ENCODE data around the gene CHKB.

Gene CHKB

GRCh38 chr22:50550395-50550794 lies 32.3 kb downstream of the CHKB start:
- Histone ChIP-seq H2BK15ac (ENCODE audit: low read length) (no peak overlapping the region), H3K18ac (ENCODE audit: low read length) (no peak overlapping the region), H2BK12ac (ENCODE audit: low read length) (no peak overlapping the region), H3K4me1 (ENCODE audit: control insufficient read depth in 2 of 2, insufficient read depth in 1 of 2, low read depth in 1 of 2, low read length in 2 of 2) (no peaks in the 10 kb centered on the region), H3K9me3 (replicated peaks in 1 of 2; ENCODE audit: control insufficient read depth in 2 of 2, insufficient read depth in 1 of 2, low read depth in 1 of 2, low read length in 2 of 2) (no peaks in the 10 kb centered on the region), H3K36me3 (replicated peaks in 1 of 2; ENCODE audit: control insufficient read depth in 2 of 2, insufficient read depth in 2 of 2, low read length in 2 of 2) (no peaks in the 10 kb centered on the region), H3K14ac (ENCODE audit: low read length) (no peak overlapping the region), H2AFZ (ENCODE audit: low read length) (peak overlapping the region; percentile 75), H3K4ac (ENCODE audit: low read length) (no peak overlapping the region), H3K79me1 (ENCODE audit: low read depth, low read length) (no peaks in the 10 kb centered on the region), H3K27ac (replicated peaks; ENCODE audit: low read length) (no peak overlapping the region), H2AK5ac (ENCODE audit: low read depth, low read length) (no peak overlapping the region), H3K9ac (ENCODE audit: low read depth, low read length, poor library complexity) (no peak overlapping the region), H4K91ac (ENCODE audit: low read depth, low read length, poor library complexity) (no peak overlapping the region), H2BK5ac (ENCODE audit: low read length) (no peak overlapping the region), H3K27me3 (ENCODE audit: control insufficient read depth in 3 of 3, insufficient read depth in 3 of 3, low read depth in 1 of 3, low read length in 3 of 3) (peaks cover 0 to 28% (median 4%) of the 10 kb centered on the region in 3 experiments), H4K8ac (ENCODE audit: low read depth, low read length) (no peak overlapping the region), H3K23ac (ENCODE audit: low read depth, low read length, poor library complexity) (no peak overlapping the region), H3K4me2 (ENCODE audit: insufficient read depth, low read length, poor library complexity, severe bottlenecking) (no peak overlapping the region), H2BK120ac (ENCODE audit: low read depth, low read length) (no peak overlapping the region), H3K4me3 (ENCODE audit: low read length in 2 of 2) (no peak overlapping the region)
- DNase-seq (ENCODE audit: low spot score) = no peak
- WGBS, 2 donors (ENCODE audit: extremely low coverage in 2 of 2, insufficient read length in 2 of 2, insufficient replicate concordance in 1 of 2) = no CpG with 5 or more reads among the region's 8 CpGs

- Histone ChIP-seq H3K14ac (ENCODE audit: low read length) (peak overlapping the region; percentile 82), H3K9ac (ENCODE audit: low read depth, low read length, poor library complexity) (no peak overlapping the region)
- no CpG with 5 or more reads among the region's 68 CpGs for WGBS, 2 donors (ENCODE audit: extremely low coverage in 2 of 2, insufficient read length in 2 of 2, insufficient replicate concordance in 1 of 2)
These were observed 33.5 kb downstream of the CHKB start for GRCh38 chr22:50548921-50549790.

GRCh38 chr22:50548040-50548920 lies 34.4 kb downstream of the CHKB start:
- WGBS, 2 donors (ENCODE audit: extremely low coverage in 2 of 2, insufficient read length in 2 of 2, insufficient replicate concordance in 1 of 2) = no CpG with 5 or more reads among the region's 56 CpGs
- Histone ChIP-seq H2BK12ac (ENCODE audit: low read length) (no peak overlapping the region), H3K9ac (ENCODE audit: low read depth, low read length, poor library complexity) (no peak overlapping the region)

More at GRCh38 chr22:50548921-50549790, 33.5 kb downstream of the CHKB start:
- H2AK5ac ChIP-seq (ENCODE audit: low read depth, low read length) = peak overlapping the region; percentile 90
- H3K4ac ChIP-seq (ENCODE audit: low read length) = peak overlapping the region; percentile 66
- H3K27ac ChIP-seq (replicated peaks; ENCODE audit: low read length) = no peak overlapping the region
- H3K79me1 ChIP-seq (ENCODE audit: low read depth, low read length) = no peaks in the 10 kb centered on the region
- peak overlapping the region; percentile 24 for H2BK5ac ChIP-seq (ENCODE audit: low read length)
- H3K4me2 ChIP-seq (ENCODE audit: insufficient read depth, low read length, poor library complexity, severe bottlenecking) = no peak overlapping the region
- peak overlapping the region; percentile 10 for H3K23ac ChIP-seq (ENCODE audit: low read depth, low read length, poor library complexity)
- peak overlapping the region; percentile 75 for H2AFZ ChIP-seq (ENCODE audit: low read length)
- DNase-seq (ENCODE audit: low spot score) = no peak
- no peak overlapping the region for H4K91ac ChIP-seq (ENCODE audit: low read depth, low read length, poor library complexity)
- peak overlapping the region; percentile 48 for H3K18ac ChIP-seq (ENCODE audit: low read length)
- no peaks in the 10 kb centered on the region for H3K4me1 ChIP-seq (ENCODE audit: control insufficient read depth in 2 of 2, insufficient read depth in 1 of 2, low read depth in 1 of 2, low read length in 2 of 2)
- H2BK120ac ChIP-seq (ENCODE audit: low read depth, low read length) = no peak overlapping the region
- no peak overlapping the region for H4K8ac ChIP-seq (ENCODE audit: low read depth, low read length)
- H2BK15ac ChIP-seq (ENCODE audit: low read length) = peak overlapping the region; percentile 89
- no peaks in the 10 kb centered on the region for H3K9me3 ChIP-seq (replicated peaks in 1 of 2; ENCODE audit: control insufficient read depth in 2 of 2, insufficient read depth in 1 of 2, low read depth in 1 of 2, low read length in 2 of 2)
- peak overlapping the region; percentile 58 for H2BK12ac ChIP-seq (ENCODE audit: low read length)
- H3K4me3 ChIP-seq (ENCODE audit: low read length in 2 of 2) = no peak overlapping the region
- H3K36me3 ChIP-seq (replicated peaks in 1 of 2; ENCODE audit: control insufficient read depth in 2 of 2, insufficient read depth in 2 of 2, low read length in 2 of 2) = no peaks in the 10 kb centered on the region
- peaks cover 0 to 37% (median 13%) of the 10 kb centered on the region in 3 experiments for H3K27me3 ChIP-seq (ENCODE audit: control insufficient read depth in 3 of 3, insufficient read depth in 3 of 3, low read depth in 1 of 3, low read length in 3 of 3)

More at GRCh38 chr22:50548040-50548920, 34.4 kb downstream of the CHKB start:
- H3K4me3 ChIP-seq (ENCODE audit: low read length in 2 of 2) = no peak overlapping the region
- H3K79me1 ChIP-seq (ENCODE audit: low read depth, low read length) = no peaks in the 10 kb centered on the region
- H3K27me3 ChIP-seq (ENCODE audit: control insufficient read depth in 3 of 3, insufficient read depth in 3 of 3, low read depth in 1 of 3, low read length in 3 of 3) = peaks cover 0 to 38% (median 13%) of the 10 kb centered on the region in 3 experiments
- no peak overlapping the region for H3K23ac ChIP-seq (ENCODE audit: low read depth, low read length, poor library complexity)
- no peaks in the 10 kb centered on the region for H3K9me3 ChIP-seq (replicated peaks in 1 of 2; ENCODE audit: control insufficient read depth in 2 of 2, insufficient read depth in 1 of 2, low read depth in 1 of 2, low read length in 2 of 2)
- H3K14ac ChIP-seq (ENCODE audit: low read length) = peak overlapping the region; percentile 82
- H3K36me3 ChIP-seq (replicated peaks in 1 of 2; ENCODE audit: control insufficient read depth in 2 of 2, insufficient read depth in 2 of 2, low read length in 2 of 2) = no peaks in the 10 kb centered on the region
- no peak overlapping the region for H4K91ac ChIP-seq (ENCODE audit: low read depth, low read length, poor library complexity)
- no peak overlapping the region for H4K8ac ChIP-seq (ENCODE audit: low read depth, low read length)
- no peaks in the 10 kb centered on the region for H3K4me1 ChIP-seq (ENCODE audit: control insufficient read depth in 2 of 2, insufficient read depth in 1 of 2, low read depth in 1 of 2, low read length in 2 of 2)
- no peak overlapping the region for H3K27ac ChIP-seq (replicated peaks; ENCODE audit: low read length)
- H3K4me2 ChIP-seq (ENCODE audit: insufficient read depth, low read length, poor library complexity, severe bottlenecking) = peak overlapping the region; percentile 11
- H2BK120ac ChIP-seq (ENCODE audit: low read depth, low read length) = no peak overlapping the region
- H2AK5ac ChIP-seq (ENCODE audit: low read depth, low read length) = peak overlapping the region; percentile 90
- H3K18ac ChIP-seq (ENCODE audit: low read length) = no peak overlapping the region
- DNase-seq (ENCODE audit: low spot score) = no peak
- no peak overlapping the region for H2BK5ac ChIP-seq (ENCODE audit: low read length)
- no peak overlapping the region for H3K4ac ChIP-seq (ENCODE audit: low read length)
- H2AFZ ChIP-seq (ENCODE audit: low read length) = no peak overlapping the region
- H2BK15ac ChIP-seq (ENCODE audit: low read length) = peak overlapping the region; percentile 85

All from neuronal stem cell (in vitro differentiated cells).